GM19328 (cell line): ENCODE measurements around the gene RPUSD2.
"Not testable (repeated sequence)": the region's sequence is repeated elsewhere in the genome, so short reads cannot be mapped to it uniquely, and the experiment has no call there.

Source experiments
- ATAC-seq: cut with Tn5 transposase; IDR thresholded peaks from one replicate; pipeline ENCODE4 v1.9.1; 2021; ENCODE audit warnings: mild to moderate bottlenecking, moderate library complexity; ENCODE audit not compliant: unreplicated experiment

Gene RPUSD2

DNA sequence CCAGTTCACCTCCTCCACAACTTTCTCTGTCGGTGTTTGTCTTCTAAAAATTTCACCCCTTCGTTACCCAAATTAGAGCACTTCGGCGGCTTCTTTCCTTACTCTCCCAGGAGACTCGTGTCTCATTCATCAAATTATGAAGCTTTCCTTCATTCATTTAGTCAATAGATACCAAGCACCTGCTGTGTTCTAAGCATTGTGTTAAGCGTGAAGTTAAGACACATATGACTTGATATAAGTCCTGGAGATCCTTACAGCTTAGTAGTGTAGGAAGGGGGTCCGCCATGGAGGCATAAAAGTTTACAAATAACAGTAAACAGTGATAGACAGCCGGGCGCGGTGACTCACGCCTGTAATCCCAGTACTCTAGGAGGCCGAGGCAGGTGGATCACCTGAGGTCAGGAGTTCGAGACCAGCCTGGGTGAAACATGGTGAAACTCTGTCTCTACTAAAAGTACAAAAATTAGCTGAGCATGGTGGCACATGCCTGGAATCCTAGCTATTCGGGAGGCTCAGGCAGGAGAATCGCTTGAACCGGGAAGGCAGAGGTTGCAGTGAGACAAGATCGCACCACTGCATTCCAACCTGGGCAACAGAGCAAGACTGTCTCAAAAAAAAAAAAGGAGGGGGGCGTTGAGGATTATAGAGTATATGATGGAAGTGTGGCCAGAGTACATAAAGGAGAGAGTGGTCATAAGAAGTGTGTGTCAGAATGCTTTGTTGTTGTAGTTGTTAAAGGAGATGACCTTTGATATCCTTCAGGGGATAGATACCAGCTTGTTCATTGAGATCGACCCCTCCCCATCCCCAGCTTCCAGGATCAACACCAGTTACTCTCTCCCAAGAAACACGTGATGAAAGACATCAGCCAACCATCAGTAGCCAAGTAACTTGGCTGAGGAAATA, 3.5 kb upstream of the RPUSD2 start:
- no peak for ATAC-seq

GRCh38 chr15:40567111-40567510, 2.0 kb upstream of the RPUSD2 start:
- no peak for ATAC-seq

DNA sequence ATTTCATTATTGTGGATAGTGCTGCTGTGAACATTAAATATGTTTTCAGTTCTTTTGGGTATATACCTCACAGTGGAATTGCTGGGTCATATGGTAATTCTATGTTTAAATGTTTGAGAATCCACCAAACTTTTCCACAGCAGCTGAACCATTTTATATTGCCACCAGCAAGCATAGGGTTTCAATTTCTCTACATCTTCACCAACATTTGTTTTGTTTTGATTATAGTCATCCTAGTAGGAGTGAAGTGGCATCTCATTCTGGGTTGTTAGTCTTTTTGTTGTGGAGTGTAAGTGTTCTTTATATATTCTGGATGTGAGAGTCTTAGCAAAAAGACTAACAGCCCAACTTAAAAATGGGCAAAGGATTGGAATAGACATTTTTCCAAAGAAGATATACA, 6.0 kb downstream of the RPUSD2 start:
- no peak for ATAC-seq

DNA sequence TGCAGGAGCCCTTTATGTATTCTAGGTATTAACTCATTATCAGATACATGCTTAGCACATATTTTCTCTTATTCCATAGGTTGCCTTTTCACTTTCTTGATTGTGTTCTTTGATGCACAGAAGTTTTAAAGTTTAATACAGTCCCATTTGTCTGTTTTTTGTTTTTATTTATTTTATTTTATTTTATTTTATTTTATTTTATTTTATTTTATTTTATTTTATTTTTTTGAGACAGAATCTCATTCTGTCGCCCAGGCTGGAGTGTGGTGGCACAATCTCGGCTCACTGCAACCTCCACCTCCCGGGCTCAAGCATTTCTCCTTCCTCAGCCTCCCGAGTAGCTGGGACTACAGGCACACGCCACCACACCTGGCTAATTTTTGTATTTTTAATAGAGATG, 7.8 kb downstream of the RPUSD2 start:
- not testable (repeated sequence) for ATAC-seq

- no peak for ATAC-seq
Observed at GRCh38 chr15:40578892-40579291, 9.8 kb downstream of the RPUSD2 start.

- ATAC-seq, result not testable (repeated sequence)
Observed at GRCh38 chr15:40581796-40582195, 12.7 kb downstream of the RPUSD2 start.

GRCh38 chr15:40582726-40583246, 13.7 kb downstream of the RPUSD2 start:
- ATAC-seq, result no peak

GRCh38 chr15:40584191-40584590, 15.1 kb downstream of the RPUSD2 start:
- no peak for ATAC-seq

- no peak for ATAC-seq
Observed at GRCh38 chr15:40590667-40591050, 21.6 kb downstream of the RPUSD2 start.

- ATAC-seq, result no peak
Observed at GRCh38 chr15:40591389-40591788, 22.3 kb downstream of the RPUSD2 start.

DNA sequence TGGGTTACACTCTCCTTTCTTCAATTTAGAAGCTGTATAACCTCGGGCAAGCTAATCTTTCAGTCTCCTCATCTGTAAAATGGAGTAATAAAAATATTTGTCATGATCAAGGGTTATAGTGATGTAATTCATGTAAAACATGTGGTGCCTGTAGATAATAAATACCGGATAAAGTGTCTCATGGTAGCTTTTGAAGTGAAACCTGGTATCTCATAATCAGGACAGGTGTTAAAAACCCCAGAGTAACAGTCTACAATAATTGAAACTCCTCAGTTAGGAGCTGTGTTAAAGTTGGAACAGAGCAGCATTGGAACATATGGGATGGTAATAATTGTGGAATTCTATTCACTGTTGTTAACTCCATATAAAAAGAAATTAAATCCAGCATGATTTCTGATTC, 24.1 kb downstream of the RPUSD2 start:
- no peak for ATAC-seq

GRCh38 chr15:40593588-40594428, 24.7 kb downstream of the RPUSD2 start, which contains the start of gene KNL1:
KNL1 (plus strand) TSS chr15:40594249; CDS start chr15:40602932, 8,683 bp downstream.
- ATAC-seq, result peak; percentile 68

- ATAC-seq, result peak; percentile 30
Observed at GRCh38 chr15:40594429-40594836, 25.3 kb downstream of the RPUSD2 start.

- ATAC-seq, result no peak
Observed at GRCh38 chr15:40595219-40595618, 26.1 kb downstream of the RPUSD2 start.

GRCh38 chr15:40595773-40596172, 26.7 kb downstream of the RPUSD2 start:
- ATAC-seq, result no peak

DNA sequence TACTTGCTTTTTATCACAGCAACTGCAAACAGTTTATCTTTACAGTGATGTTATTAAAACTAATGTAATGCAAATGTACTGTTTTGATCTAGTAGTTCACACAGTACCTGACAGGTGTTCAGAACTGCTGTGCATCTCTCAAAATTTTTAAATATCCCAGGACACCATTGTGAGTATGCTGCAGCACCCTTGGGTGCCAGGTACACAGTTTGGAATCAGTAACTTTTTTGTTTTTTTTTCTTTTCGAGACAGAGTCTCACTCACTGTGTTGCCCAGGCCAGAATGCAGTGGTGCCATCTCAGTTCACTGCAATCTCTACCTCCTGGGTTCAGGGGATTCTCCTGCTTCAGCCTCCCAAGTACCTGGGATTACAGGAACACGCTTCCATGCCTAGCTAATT, 27.9 kb downstream of the RPUSD2 start:
- no peak for ATAC-seq

DNA sequence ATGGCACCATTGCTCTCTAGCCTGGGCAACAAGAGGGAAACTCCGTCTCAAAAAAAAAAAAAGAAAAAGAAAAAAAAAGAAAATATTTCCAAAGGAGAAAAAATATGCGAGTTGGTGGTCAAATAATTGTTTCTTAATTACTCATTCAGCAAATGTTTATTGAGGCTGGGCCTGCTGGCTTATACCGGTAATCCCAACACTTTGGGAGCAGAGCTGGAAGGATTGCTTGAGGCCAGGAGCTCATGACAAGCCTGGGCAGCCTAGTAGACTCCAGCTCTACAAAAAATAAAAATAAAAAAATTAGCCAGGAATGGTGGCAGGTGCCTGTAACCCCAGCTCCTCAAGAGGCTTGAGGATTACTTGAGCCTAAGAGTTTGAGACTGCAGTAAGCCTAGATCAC, 29.0 kb downstream of the RPUSD2 start:
- no peak for ATAC-seq

DNA sequence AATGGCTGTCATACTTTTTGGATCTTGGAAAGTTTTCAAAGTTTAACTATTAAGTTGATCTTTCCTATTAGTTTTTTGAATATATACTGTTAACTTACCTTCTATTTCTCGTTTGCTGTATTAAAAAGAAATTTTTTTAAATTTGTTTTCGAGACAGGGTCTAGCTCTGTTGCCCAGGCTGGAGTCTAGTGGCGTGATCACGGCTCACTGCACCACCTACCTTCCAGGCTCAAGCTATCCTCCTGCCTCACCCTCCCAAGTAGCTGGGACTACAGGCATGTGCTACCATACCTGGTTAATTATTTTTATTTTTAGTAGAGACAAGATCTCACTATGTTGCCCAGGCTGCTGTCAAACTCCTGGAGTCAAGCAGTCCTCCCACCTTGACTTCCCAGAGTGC, 29.6 kb downstream of the RPUSD2 start:
- ATAC-seq, result no peak

DNA sequence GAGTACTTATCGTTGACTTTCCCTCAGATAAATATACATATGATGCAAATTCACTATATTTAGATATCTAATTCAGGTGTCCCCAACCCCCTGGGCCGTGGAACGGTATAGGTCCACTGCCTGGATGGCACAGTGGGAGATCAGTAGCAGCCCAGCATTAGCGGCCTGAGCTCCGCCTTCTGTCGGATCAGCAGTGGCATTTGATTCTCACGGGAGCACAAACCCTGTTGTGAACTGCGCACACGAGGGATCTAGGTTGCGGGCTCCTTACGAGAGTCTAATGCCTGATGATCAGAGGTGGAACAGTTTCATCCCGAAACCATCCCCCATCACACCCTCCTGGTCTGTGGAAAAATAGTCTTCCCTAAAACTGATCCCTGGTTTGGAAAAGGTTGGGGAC, 31.9 kb downstream of the RPUSD2 start:
- no peak for ATAC-seq

GRCh38 chr15:40603935-40604334, 34.8 kb downstream of the RPUSD2 start:
- ATAC-seq, result no peak

- no peak for ATAC-seq
Observed at GRCh38 chr15:40613080-40613479, 44.0 kb downstream of the RPUSD2 start.

GRCh38 chr15:40618023-40618422, 48.9 kb downstream of the RPUSD2 start:
- ATAC-seq, result no peak
